ENCODE results near the gene KRTAP4-8.
"Not testable (repeated sequence)": the region's sequence is repeated elsewhere in the genome, so short reads cannot be mapped to it uniquely, and the experiment has no call there.

KRTAP4-8 gene

GRCh38 chr17:41125064-41125463 lies 27.1 kb upstream of the KRTAP4-8 start:
- no peak overlapping the region for H3K9ac ChIP-seq
- no peak overlapping the region for H3K27ac ChIP-seq
- H3K36me3 ChIP-seq = no peaks in the 10 kb centered on the region
- no peak for TF ChIP-seq Cebpa-rat (IDR thresholded peaks at IDR 0.05)
- H3K4me3 ChIP-seq = no peak overlapping the region
- H4K20me1 ChIP-seq = no peaks in the 10 kb centered on the region
- peaks cover 22% of the 10 kb centered on the region for H3K9me3 ChIP-seq
- H3K27me3 ChIP-seq = no peaks in the 10 kb centered on the region
- H3K4me2 ChIP-seq = no peak overlapping the region
- peaks cover 37% of the 10 kb centered on the region for H3K4me1 ChIP-seq

- not testable (repeated sequence) for H3K36me3 ChIP-seq, H3K4me3 ChIP-seq, H3K27me3 ChIP-seq, H3K9ac ChIP-seq, H4K20me1 ChIP-seq
- peak within 1 kb of the TSS; percentile 25; the same call in 1 of the 2 replicates for H3K4me2 ChIP-seq
- peak within 1 kb of the TSS; percentile 46; the same call in 1 of the 2 replicates for H3K27ac ChIP-seq
- peaks cover 44% of the 10 kb centered on the region for H3K4me1 ChIP-seq
- peaks cover 24% of the 10 kb centered on the region for H3K9me3 ChIP-seq
Measured at GRCh38 chr17:41123991-41124371, 26.0 kb upstream of the KRTAP4-8 start, which contains the start of gene KRTAP4-12. Gene KRTAP4-12 (minus strand): TSS chr17:41124182. CDS start chr17:41124122, 60 bp downstream.

- H3K27me3 ChIP-seq = not testable (repeated sequence)
- H3K27ac ChIP-seq = peak overlapping the region; percentile 46; the same call in 1 of the 2 replicates
Measured at GRCh38 chr17:41123292-41123990, 25.5 kb upstream of the KRTAP4-8 start.

GRCh38 chr17:41121742-41122141 lies 23.8 kb upstream of the KRTAP4-8 start:
- Histone ChIP-seq H3K27ac (no peak overlapping the region), H3K27me3 (no peaks in the 10 kb centered on the region), H3K9me3 (peaks cover 26% of the 10 kb centered on the region), H3K4me2 (no peak overlapping the region), H3K4me3 (no peak overlapping the region), H4K20me1 (no peaks in the 10 kb centered on the region), H3K36me3 (no peaks in the 10 kb centered on the region), H3K9ac (no peak overlapping the region), H3K4me1 (peaks cover 51% of the 10 kb centered on the region)
- TF ChIP-seq Cebpa-rat (IDR thresholded peaks at IDR 0.05) = no peak

More at GRCh38 chr17:41123292-41123990, 25.5 kb upstream of the KRTAP4-8 start:
- H4K20me1 ChIP-seq, H3K36me3 ChIP-seq, H3K9ac ChIP-seq, H3K4me3 ChIP-seq: not testable (repeated sequence)
- H3K9me3 ChIP-seq = peaks cover 26% of the 10 kb centered on the region
- H3K4me1 ChIP-seq = peaks cover 46% of the 10 kb centered on the region
- peak overlapping the region; percentile 25; the same call in 1 of the 2 replicates for H3K4me2 ChIP-seq

GRCh38 chr17:41119696-41120690 lies 22.1 kb upstream of the KRTAP4-8 start:
- H3K9ac ChIP-seq = peak overlapping the region; percentile 61; the same call in 1 of the 2 replicates
- peak overlapping the region; percentile 93 for H3K27ac ChIP-seq

GRCh38 chr17:41118721-41119120 lies 20.8 kb upstream of the KRTAP4-8 start:
- peaks cover 34% of the 10 kb centered on the region for H3K9me3 ChIP-seq
- H4K20me1 ChIP-seq = no peaks in the 10 kb centered on the region
- H3K4me3 ChIP-seq = no peak overlapping the region
- H3K9ac ChIP-seq = no peak overlapping the region
- TF ChIP-seq Cebpa-rat (IDR thresholded peaks at IDR 0.05) = no peak
- no peaks in the 10 kb centered on the region for H3K36me3 ChIP-seq
- peaks cover 38% of the 10 kb centered on the region for H3K4me1 ChIP-seq
- H3K27ac ChIP-seq = no peak overlapping the region
- H3K27me3 ChIP-seq = no peaks in the 10 kb centered on the region
- H3K4me2 ChIP-seq = no peak overlapping the region

More at GRCh38 chr17:41119696-41120690, 22.1 kb upstream of the KRTAP4-8 start:
- not testable (repeated sequence) for H4K20me1 ChIP-seq, H3K36me3 ChIP-seq, H3K27me3 ChIP-seq
- Histone ChIP-seq H3K4me2 (peak overlapping the region; percentile 77), H3K4me3 (peak overlapping the region; percentile 46; the same call in 1 of the 2 replicates), H3K4me1 (peaks cover 48% of the 10 kb centered on the region), H3K9me3 (peaks cover 26% of the 10 kb centered on the region)

GRCh38 chr17:41117846-41118386 lies 20.0 kb upstream of the KRTAP4-8 start, which contains the start of gene KRTAP4-11:
Gene KRTAP4-11 (minus strand): TSS chr17:41118373. CDS start chr17:41118315, 58 bp downstream.
- peaks cover 34% of the 10 kb centered on the region for H3K9me3 ChIP-seq
- H3K4me1 ChIP-seq = peaks cover 31% of the 10 kb centered on the region
- H3K9ac ChIP-seq, H3K27me3 ChIP-seq, H3K36me3 ChIP-seq, H3K4me2 ChIP-seq, H4K20me1 ChIP-seq, H3K4me3 ChIP-seq: not testable (repeated sequence)
- peak within 1 kb of the TSS; percentile 38; the same call in 1 of the 2 replicates for H3K27ac ChIP-seq

- H3K4me1 ChIP-seq = peaks cover 30% of the 10 kb centered on the region
- H3K4me3 ChIP-seq = no peak overlapping the region
- H3K9me3 ChIP-seq = peaks cover 35% of the 10 kb centered on the region
- TF ChIP-seq Cebpa-rat (IDR thresholded peaks at IDR 0.05) = no peak
- no peak overlapping the region for H3K27ac ChIP-seq
- H3K9ac ChIP-seq = no peak overlapping the region
- no peaks in the 10 kb centered on the region for H3K27me3 ChIP-seq
- H3K36me3 ChIP-seq = no peaks in the 10 kb centered on the region
- H3K4me2 ChIP-seq = peak overlapping the region; percentile 2; the same call in 1 of the 2 replicates
- no peaks in the 10 kb centered on the region for H4K20me1 ChIP-seq
Measured at GRCh38 chr17:41116297-41116696, 18.4 kb upstream of the KRTAP4-8 start.

GRCh38 chr17:41111151-41111885 lies 13.4 kb upstream of the KRTAP4-8 start:
- Histone ChIP-seq H3K27me3 (no peaks in the 10 kb centered on the region), H3K9me3 (peaks cover 36% of the 10 kb centered on the region), H3K4me1 (peaks cover 14% of the 10 kb centered on the region), H3K4me2 (no peak overlapping the region), H3K27ac (no peak overlapping the region), H4K20me1 (no peaks in the 10 kb centered on the region), H3K36me3 (no peaks in the 10 kb centered on the region), H3K4me3 (no peak overlapping the region), H3K9ac (no peak overlapping the region)
- no peak for TF ChIP-seq Cebpa-rat (IDR thresholded peaks at IDR 0.05)

GRCh38 chr17:41108728-41109386 lies 10.9 kb upstream of the KRTAP4-8 start:
- not testable (repeated sequence) for H3K9ac ChIP-seq, H3K27ac ChIP-seq, H4K20me1 ChIP-seq, H3K27me3 ChIP-seq, H3K36me3 ChIP-seq, H3K4me3 ChIP-seq
- H3K9me3 ChIP-seq = peaks cover 26% of the 10 kb centered on the region
- H3K4me2 ChIP-seq = peak overlapping the region; percentile 47; the same call in 1 of the 2 replicates
- peaks cover 13% of the 10 kb centered on the region for H3K4me1 ChIP-seq

Data from BLaER1 (cell line).